HepG2 (cell line): ENCODE data around the gene MCRIP2. TPM values are rescaled to one million over a fixed set of nuclear protein-coding genes. Genes with fewer than 3 reads are reported as not detected.

ENCODE experiments used
- CBX2 ChIP-seq, 2 experiments: fragments of 200-600 bp in 1 of 2; sonication (generic); formaldehyde crosslinking in 1 of 2; IDR thresholded peaks; 2 replicates each; pipeline versions ENCODE4 v1.7.0 to v1.8.1; 2018 to 2022; ENCODE audit warnings: low read depth in 2 of 2, low read length in 1 of 2, mild to moderate bottlenecking in 1 of 2, missing genetic modification reagents in 1 of 2
- DZIP1 ChIP-seq: sonication (generic); formaldehyde crosslinking; IDR thresholded peaks from 2 replicates; pipeline ENCODE4 v1.5.0; 2020; ENCODE audit warnings: mild to moderate bottlenecking, missing genetic modification reagents
- HNRNPLL ChIP-seq: fragments of 200-400 bp; formaldehyde crosslinking; IDR thresholded peaks from 2 replicates; pipeline ENCODE4 v1.6.1; 2017; ENCODE audit warnings: mild to moderate bottlenecking, low read depth, low read length; ENCODE audit not compliant: poor library complexity, severe bottlenecking
- KLF15 ChIP-seq: sonication (generic); formaldehyde crosslinking; IDR thresholded peaks from 2 replicates; pipeline ENCODE4 v1.8.1; 2023; ENCODE audit warnings: borderline replicate concordance, mild to moderate bottlenecking, inconsistent platforms, missing genetic modification reagents, mixed read lengths
- SKIL ChIP-seq: sonication (generic); formaldehyde crosslinking; IDR thresholded peaks from 2 replicates; pipeline ENCODE4 v1.8.0; 2022; ENCODE audit warnings: missing genetic modification reagents, mild to moderate bottlenecking, moderate library complexity, borderline replicate concordance
- TAF15 ChIP-seq: fragments of 200-400 bp; formaldehyde crosslinking; IDR thresholded peaks from one replicate; pipeline ENCODE4 v1.6.1; 2018; ENCODE audit warnings: mild to moderate bottlenecking, low read depth, low read length; ENCODE audit not compliant: poor library complexity, severe bottlenecking
- THAP7 ChIP-seq: sonication (generic); formaldehyde crosslinking; IDR thresholded peaks from 2 replicates; pipeline ENCODE4 v1.8.1; 2023; ENCODE audit warnings: mild to moderate bottlenecking, missing genetic modification reagents
- U2AF2 ChIP-seq: fragments of 200-400 bp; formaldehyde crosslinking; IDR thresholded peaks from 2 replicates; pipeline ENCODE4 v1.6.1; 2017; ENCODE audit warnings: low read depth, mild to moderate bottlenecking, low read length
- USF2 ChIP-seq, 2 experiments: sonication (generic) in 1 of 2; formaldehyde crosslinking in 1 of 2; IDR thresholded peaks; 2 replicates each; pipeline versions ENCODE4 v1.5.1 to v1.6.1; 2011 to 2020; ENCODE audit warnings: borderline replicate concordance in 1 of 2, low read depth in 1 of 2, low read length in 1 of 2, mild to moderate bottlenecking in 1 of 2, missing genetic modification reagents in 1 of 2, moderate library complexity in 1 of 2
- ZFP1 ChIP-seq: IDR thresholded peaks from 2 replicates; pipeline ENCODE4 v1.6.1; 2016
- ZFP37 ChIP-seq: sonication (generic); formaldehyde crosslinking; IDR thresholded peaks from 2 replicates; pipeline ENCODE4 v1.4.0; 2020; ENCODE audit warnings: missing genetic modification reagents, borderline replicate concordance
- ZFP90 ChIP-seq: sonication (generic); formaldehyde crosslinking; IDR thresholded peaks from 2 replicates; pipeline ENCODE4 v1.8.0; 2022; ENCODE audit warnings: missing genetic modification reagents, mild to moderate bottlenecking, inconsistent platforms, borderline replicate concordance
- ZNF280D ChIP-seq: sonication (generic); formaldehyde crosslinking; IDR thresholded peaks from 2 replicates; pipeline ENCODE4 v1.5.1; 2020; ENCODE audit warnings: mild to moderate bottlenecking, missing genetic modification reagents
- ZNF605 ChIP-seq: sonication (generic); formaldehyde crosslinking; IDR thresholded peaks from 2 replicates; pipeline ENCODE4 v1.8.0; 2022; ENCODE audit warnings: mild to moderate bottlenecking, missing genetic modification reagents
- ZNF619 ChIP-seq: sonication (generic); formaldehyde crosslinking; IDR thresholded peaks from 2 replicates; pipeline ENCODE4 v1.4.0; 2020; ENCODE audit warnings: mild to moderate bottlenecking, missing genetic modification reagents
- polyA plus RNA-seq, 8 experiments: library from polyadenylated mRNA; depleted of rRNA in 3 of 8; stranded (reverse) in 7 of 8; unstranded in 1 of 8; fragments of >200 nt; fragmentation: Illumina TruSeq in 4 of 8; extraction: Trizol in 4 of 8; gene quantifications; 2 replicates each; pipeline versions ENCODE4 v1.2.1 to v1.2.3, GENCODE V29; 2011 to 2016; ENCODE audit warnings: low read depth in 4 of 8, missing spikeins in 1 of 8, mixed read lengths in 1 of 8; ENCODE audit not compliant: insufficient read depth in 1 of 8
- total RNA-seq, 5 experiments: library from RNA; depleted of rRNA; stranded (reverse); fragments of >200 nt; fragmentation: Illumina TruSeq; extraction: Trizol; gene quantifications; 2 replicates each; pipeline ENCODE4 v1.2.3, GENCODE V29; 2016; ENCODE audit warnings: low read depth in 1 of 5

Gene MCRIP2
- total and polyA plus RNA-seq, 2 of the 13 experiments (the other 11 are each of a cell fraction or from before 2014, with no cell fraction given): 39.6 to 76.7 TPM

GRCh38 chr16:648781-649589 lies 7.4 kb downstream of the MCRIP2 start, which contains the start of gene WDR90 (continued):
- TF ChIP-seq DZIP1 (CRISPR knock-in tag) (peak; percentile 95), SKIL (no peak), ZFP90 (peak; percentile 63; the same call in 1 of the 2 replicates), CBX2 (IDR thresholded peaks at IDR 0.05; ENCODE audit: low read depth, low read length) (no peak), CBX2 (CRISPR knock-in tag; IDR thresholded peaks at IDR 0.05; ENCODE audit: low read depth) (0 out of 2 replicates have a peak, but pooled peaks have one; percentile 76), THAP7 (peak; percentile 79; the same call in 1 of the 2 replicates), ZNF280D (CRISPR knock-in tag) (peak; percentile 15; the same call in 1 of the 2 replicates), ZFP37 (CRISPR knock-in tag) (no peak), TAF15 (peak; percentile 94), USF2 (IDR thresholded peaks at IDR 0.05; ENCODE audit: low read depth, low read length) (peak; percentile 96), USF2 (CRISPR knock-in tag; IDR thresholded peaks at IDR 0.05; ENCODE audit: borderline replicate concordance) (peak; percentile 95), ZNF605 (no peak), KLF15 (CRISPR knock-in tag) (no peak; the same call in 1 of the 2 replicates), ZNF619 (CRISPR knock-in tag) (peak; percentile 44; the same call in 1 of the 2 replicates), U2AF2 (no peak), HNRNPLL (peak; percentile 95), ZFP1 (no peak)
